ENCODE results near the gene CREBRF. TPM values are rescaled to one million over a fixed set of nuclear protein-coding genes. Genes with fewer than 3 reads are reported as not detected.
"Not testable (repeated sequence)": the region's sequence is repeated elsewhere in the genome, so short reads cannot be mapped to it uniquely, and the experiment has no call there.

CREBRF gene
- total and polyA plus RNA-seq, 9 of the 15 experiments (the other 6 are each of a cell fraction or from before 2014, with no cell fraction given) = 1.1 to 4.9 (median 2.9) TPM

DNA sequence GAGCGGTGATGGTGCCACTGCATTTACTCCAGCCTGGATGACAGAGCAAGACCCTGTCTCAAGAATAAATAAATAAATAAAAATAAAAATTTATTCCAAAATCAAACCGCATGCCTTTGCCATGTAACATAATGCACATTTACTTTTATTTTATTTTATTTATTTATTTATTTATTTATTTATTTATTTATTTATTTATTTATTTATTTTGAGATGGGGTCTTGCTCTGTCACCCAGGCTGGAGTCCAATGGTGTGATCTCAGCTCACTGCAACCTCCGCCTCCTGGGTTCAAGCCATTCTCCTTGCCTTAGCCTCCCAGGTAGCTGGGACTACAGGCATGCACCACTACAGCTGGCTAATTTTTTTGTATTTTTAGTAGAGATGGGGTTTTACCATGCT, 24.1 kb upstream of the CREBRF start:
- BruUV-seq (replicated peaks); FAIRE-seq; H3K27me3 ChIP-seq (ENCODE audit: control insufficient read depth in 2 of 2, insufficient read depth in 2 of 2, low read length in 2 of 2): not testable (repeated sequence)

GRCh38 chr5:173032730-173033129, 23.4 kb upstream of the CREBRF start:
- CTCF ChIA-PET (ENCODE audit: low intra/inter-chr PET ratio) = no interaction called here
- Histone ChIP-seq H3K4me1 (replicated peaks in 1 of 2; ENCODE audit: control insufficient read depth in 2 of 2, insufficient read depth in 2 of 2, low read length in 2 of 2) (peaks cover 15 to 16% of the 10 kb centered on the region in 2 experiments; a peak in 4 of 5 replicates), H3K9me1 (ENCODE audit: control insufficient read depth, insufficient read depth, low read length) (no peaks in the 10 kb centered on the region), H3K27ac (ENCODE audit: extremely low read depth, low read depth, low read length) (no peak overlapping the region), H3K9me3 (replicated peaks; ENCODE audit: control insufficient read depth, insufficient read depth, low read depth, low read length) (no peaks in the 10 kb centered on the region), H4K20me1 (replicated peaks; ENCODE audit: control insufficient read depth, insufficient read depth, low read length) (peaks cover 13% of the 10 kb centered on the region), H3K9ac (ENCODE audit: insufficient read depth in 1 of 2, low read depth in 2 of 2, low read length in 2 of 2) (no peak overlapping the region), H3K27me3 (ENCODE audit: control insufficient read depth in 2 of 2, insufficient read depth in 2 of 2, low read length in 2 of 2) (no peaks in the 10 kb centered on the region), H2AFZ (ENCODE audit: low read depth, low read length) (no peak overlapping the region), H3K36me3 (ENCODE audit: control insufficient read depth, insufficient read depth, low read length) (peaks cover 48% of the 10 kb centered on the region; the same call in 2 of the 3 replicates), H3K79me2 (ENCODE audit: control insufficient read depth, insufficient read depth, low read length) (peaks cover 49% of the 10 kb centered on the region), H3K4me2 (ENCODE audit: insufficient read depth, low read length) (no peak overlapping the region), H3K4me3 (no peak overlapping the region)
- WGBS (ENCODE audit: insufficient coverage, low coverage, missing lambda C conversion rate) = 94% methylated on average over 3 of the region's 3 CpGs
- intact Hi-C loops (cut with micrococcal nuclease) (no loop called here), in situ Hi-C loops (cut with MboI) (no loop called here)
- no peak for FAIRE-seq
- ATAC-seq = no peak
- BruUV-seq (replicated peaks) = no TSS peak
- no peak for DNase-seq (ENCODE audit: extremely low read depth in 1 of 4, low spot score in 3 of 4)
- POLR2A ChIA-PET = interaction anchor here (0.8 kb wide), 1 partner anchor 45 kb away, joined by 3 read pairs; no protein-coding TSS in a partner anchor
- TF ChIP-seq MAZ (CRISPR knock-in tag; conservative IDR thresholded peaks at IDR 0.05 in 1 of 2, IDR thresholded peaks at IDR 0.05 in 1 of 2) (no peak), IRF2 (CRISPR knock-in tag; IDR thresholded peaks at IDR 0.05) (no peak), ZNF436 (CRISPR knock-in tag; IDR thresholded peaks at IDR 0.05) (no peak), PURB (CRISPR knock-in tag; IDR thresholded peaks at IDR 0.05; ENCODE audit: low read depth) (no peak), ZNF121 (CRISPR knock-in tag; conservative IDR thresholded peaks at IDR 0.05) (peak; percentile 56; the same call in 1 of the 2 replicates), PTTG1 (tag; IDR thresholded peaks at IDR 0.05; ENCODE audit: low read depth) (no peak), GATA2 (CRISPR knock-in tag; IDR thresholded peaks at IDR 0.05) (no peak), THRA (IDR thresholded peaks at IDR 0.05) (no peak)

More for the DNA sequence above, 24.1 kb upstream of the CREBRF start:
- CTCF ChIA-PET (ENCODE audit: low intra/inter-chr PET ratio); DNase-seq (ENCODE audit: extremely low read depth in 1 of 4, low spot score in 3 of 4); H3K27ac ChIP-seq (ENCODE audit: extremely low read depth, low read depth, low read length); H3K9me3 ChIP-seq (replicated peaks; ENCODE audit: control insufficient read depth, insufficient read depth, low read depth, low read length); H3K9ac ChIP-seq (ENCODE audit: insufficient read depth in 1 of 2, low read depth in 2 of 2, low read length in 2 of 2); ATAC-seq; in situ Hi-C loops (cut with MboI); intact Hi-C loops (cut with micrococcal nuclease); H3K4me3 ChIP-seq; H3K9me1 ChIP-seq (ENCODE audit: control insufficient read depth, insufficient read depth, low read length); H2AFZ ChIP-seq (ENCODE audit: low read depth, low read length); H3K4me2 ChIP-seq (ENCODE audit: insufficient read depth, low read length): not testable (repeated sequence)
- peaks cover 13% of the 10 kb centered on the region for H4K20me1 ChIP-seq (replicated peaks; ENCODE audit: control insufficient read depth, insufficient read depth, low read length)
- peak; percentile 41; the same call in 1 of the 2 replicates for TF ChIP-seq ZNF507 (tag; conservative IDR thresholded peaks at IDR 0.05)
- POLR2A ChIA-PET = interaction anchor here (0.6 kb wide), 1 partner anchor 1098 kb away, joined by 3 read pairs; no protein-coding TSS in a partner anchor
- 98% methylated on average over 3 of the region's 3 CpGs for WGBS (ENCODE audit: insufficient coverage, low coverage, missing lambda C conversion rate)
- peaks cover 15 to 16% of the 10 kb centered on the region in 2 experiments; a peak in 4 of 5 replicates for H3K4me1 ChIP-seq (replicated peaks in 1 of 2; ENCODE audit: control insufficient read depth in 2 of 2, insufficient read depth in 2 of 2, low read length in 2 of 2)
- H3K36me3 ChIP-seq (ENCODE audit: control insufficient read depth, insufficient read depth, low read length) = peaks cover 50% of the 10 kb centered on the region; the same call in 2 of the 3 replicates
- H3K79me2 ChIP-seq (ENCODE audit: control insufficient read depth, insufficient read depth, low read length) = peaks cover 51% of the 10 kb centered on the region
